GM18519 (cell line): ENCODE measurements around the gene ITGA4.

ENCODE experiments used
- ATAC-seq: cut with Tn5 transposase; IDR thresholded peaks from one replicate; pipeline ENCODE4 v1.9.1; 2021; ENCODE audit warnings: mild to moderate bottlenecking, moderate library complexity; ENCODE audit not compliant: unreplicated experiment, low FRiP score

The ITGA4 gene

GRCh38 chr2:181457741-181458425, 697 bp downstream of the ITGA4 start:
- no peak for ATAC-seq

- no peak for ATAC-seq
Measured at GRCh38 chr2:181458871-181459270, 1.7 kb downstream of the ITGA4 start.

GRCh38 chr2:181459621-181460021, 2.4 kb downstream of the ITGA4 start:
- no peak for ATAC-seq

- no peak for ATAC-seq
Measured at GRCh38 chr2:181461056-181461997, 4.1 kb downstream of the ITGA4 start.

GRCh38 chr2:181462033-181462432, 4.8 kb downstream of the ITGA4 start:
- ATAC-seq: peak; percentile 37

GRCh38 chr2:181463588-181463987, 6.4 kb downstream of the ITGA4 start:
- ATAC-seq: no peak

GRCh38 chr2:181464966-181465365, 7.8 kb downstream of the ITGA4 start:
- no peak for ATAC-seq

GRCh38 chr2:181465676-181466375, 8.6 kb downstream of the ITGA4 start:
- no peak for ATAC-seq

- no peak for ATAC-seq
Measured at GRCh38 chr2:181466661-181467576, 9.7 kb downstream of the ITGA4 start.

GRCh38 chr2:181467966-181468707, 11.0 kb downstream of the ITGA4 start:
- ATAC-seq: no peak

- ATAC-seq: no peak
Measured at GRCh38 chr2:181468811-181469210, 11.6 kb downstream of the ITGA4 start.

GRCh38 chr2:181471226-181471625, 14.0 kb downstream of the ITGA4 start:
- ATAC-seq: no peak

- no peak for ATAC-seq
Measured at GRCh38 chr2:181471783-181472182, 14.6 kb downstream of the ITGA4 start.

- no peak for ATAC-seq
Measured at GRCh38 chr2:181472990-181473389, 15.8 kb downstream of the ITGA4 start.

GRCh38 chr2:181474222-181474881, 17.2 kb downstream of the ITGA4 start:
- ATAC-seq: no peak

- ATAC-seq: no peak
Measured at GRCh38 chr2:181483211-181483610, 26.0 kb downstream of the ITGA4 start.

GRCh38 chr2:181483876-181484275, 26.7 kb downstream of the ITGA4 start:
- ATAC-seq: no peak

- ATAC-seq: no peak
Measured at GRCh38 chr2:181484851-181485637, 27.9 kb downstream of the ITGA4 start.
